H9 (cell line): ENCODE data around the gene VILL. TPM values are rescaled to one million over a fixed set of nuclear protein-coding genes. Genes with fewer than 3 reads are reported as not detected.

ENCODE experiments used
- DNase-seq: peaks from one replicate; pipeline ENCODE4 v3.0.0-alpha.2; 2017
- H2AFZ ChIP-seq: one replicate; pipeline ENCODE4 v1.6.1; 2013; ENCODE audit warnings: mild to moderate bottlenecking, low read length, control low read depth, moderate library complexity
- H2AK5ac ChIP-seq: 2 replicates; pipeline ENCODE4 v1.6.1; 2013; ENCODE audit warnings: low read length, control low read depth, mixed read lengths; ENCODE audit not compliant: insufficient read length
- H2BK120ac ChIP-seq: one replicate; pipeline ENCODE4 v1.6.1; 2013; ENCODE audit warnings: low read depth, mild to moderate bottlenecking, low read length, control low read depth, inconsistent platforms; ENCODE audit not compliant: poor library complexity, severe bottlenecking
- H2BK12ac ChIP-seq: 2 replicates; pipeline ENCODE4 v1.6.1; 2013; ENCODE audit warnings: low read length, control low read depth, mixed read lengths, low read depth; ENCODE audit not compliant: insufficient read length
- H2BK15ac ChIP-seq: 2 replicates; pipeline ENCODE4 v1.6.1; 2013; ENCODE audit warnings: low read depth, low read length, control low read depth
- H2BK20ac ChIP-seq: one replicate; pipeline ENCODE4 v1.6.1; 2013; ENCODE audit warnings: low read depth, mild to moderate bottlenecking, low read length, control low read depth, inconsistent platforms; ENCODE audit not compliant: poor library complexity, severe bottlenecking
- H2BK5ac ChIP-seq: 2 replicates; pipeline ENCODE4 v1.6.1; 2013; ENCODE audit warnings: low read length, control low read depth, mixed read lengths; ENCODE audit not compliant: insufficient read length
- H3K14ac ChIP-seq: 2 replicates; pipeline ENCODE4 v1.6.1; 2013; ENCODE audit warnings: low read length, control low read depth; ENCODE audit not compliant: insufficient read depth
- H3K18ac ChIP-seq: 2 replicates; pipeline ENCODE4 v1.6.1; 2013; ENCODE audit warnings: low read depth, mild to moderate bottlenecking, mixed read lengths, low read length, control low read depth; ENCODE audit not compliant: insufficient read length
- H3K23ac ChIP-seq: 2 replicates; pipeline ENCODE4 v1.6.1; 2013; ENCODE audit warnings: low read length, control low read depth, mixed read lengths, low read depth; ENCODE audit not compliant: insufficient read length
- H3K23me2 ChIP-seq: 2 replicates; pipeline ENCODE4 v1.6.1; 2013; ENCODE audit warnings: low read depth, mild to moderate bottlenecking, mixed read lengths, low read length, control low read depth; ENCODE audit not compliant: insufficient read length, poor library complexity, severe bottlenecking
- H3K27ac ChIP-seq: 2 replicates; pipeline ENCODE4 v1.5.1; 2013; ENCODE audit warnings: low read length, control low read depth, mixed read lengths, low read depth; ENCODE audit not compliant: insufficient read length
- H3K27me3 ChIP-seq: 2 replicates; pipeline ENCODE4 v1.6.1; 2013; ENCODE audit warnings: low read length, control low read depth, inconsistent platforms; ENCODE audit not compliant: insufficient read depth
- H3K4ac ChIP-seq: 2 replicates; pipeline ENCODE4 v1.6.1; 2013; ENCODE audit warnings: low read depth, mild to moderate bottlenecking, control low read depth, inconsistent platforms, low read length, moderate library complexity
- H3K4me1 ChIP-seq: 2 replicates; pipeline ENCODE4 v1.6.1; 2013; ENCODE audit warnings: low read length, control low read depth, inconsistent platforms; ENCODE audit not compliant: insufficient read depth
- H3K4me2 ChIP-seq: 2 replicates; pipeline ENCODE4 v1.6.1; 2013; ENCODE audit warnings: low read length, control low read depth, mixed read lengths; ENCODE audit not compliant: insufficient read length, insufficient read depth
- H3K56ac ChIP-seq: 2 replicates; pipeline ENCODE4 v1.6.1; 2013; ENCODE audit warnings: low read depth, mild to moderate bottlenecking, mixed read lengths, low read length, control low read depth; ENCODE audit not compliant: insufficient read length
- H3K79me1 ChIP-seq: 2 replicates; pipeline ENCODE4 v1.6.1; 2013; ENCODE audit warnings: low read depth, mild to moderate bottlenecking, moderate library complexity, low read length, control low read depth, inconsistent platforms; ENCODE audit not compliant: insufficient read depth, poor library complexity, severe bottlenecking
- H3K79me2 ChIP-seq: 2 replicates; pipeline ENCODE4 v1.6.1; 2013; ENCODE audit warnings: low read length, control low read depth, inconsistent platforms; ENCODE audit not compliant: insufficient read depth
- H3K9ac ChIP-seq: 2 replicates; pipeline ENCODE4 v1.6.1; 2013; ENCODE audit warnings: low read length, control low read depth, mixed read lengths; ENCODE audit not compliant: insufficient read length; ENCODE audit errors: extremely low read depth
- H3K9me3 ChIP-seq: one replicate; pipeline ENCODE4 v1.6.1; 2013; ENCODE audit warnings: low read depth, low read length, inconsistent platforms; ENCODE audit not compliant: control insufficient read depth
- H3T11ph ChIP-seq: one replicate; pipeline ENCODE4 v1.6.1; 2013; ENCODE audit warnings: mild to moderate bottlenecking, low read length, control low read depth, inconsistent platforms
- H4K20me1 ChIP-seq: one replicate; pipeline ENCODE4 v1.6.1; 2013; ENCODE audit not compliant: control insufficient read depth, insufficient read length, insufficient read depth
- H4K5ac ChIP-seq: 2 replicates; pipeline ENCODE4 v1.6.1; 2013; ENCODE audit warnings: low read depth, mild to moderate bottlenecking, mixed read lengths, low read length, control low read depth; ENCODE audit not compliant: insufficient read length
- H4K8ac ChIP-seq: replicated peaks from 2 replicates; pipeline ENCODE4 v1.6.1; 2013; ENCODE audit warnings: low read length, control low read depth, mixed read lengths, low read depth; ENCODE audit not compliant: insufficient read length
- H4K91ac ChIP-seq: 2 replicates; pipeline ENCODE4 v1.6.1; 2013; ENCODE audit warnings: low read depth, mild to moderate bottlenecking, moderate library complexity, mixed read lengths, low read length, control low read depth; ENCODE audit not compliant: insufficient read length
- H3K27ac Mint-ChIP-seq, 3 experiments: 2 replicates in 2 of 3; 3 replicates in 1 of 3; pipeline ENCODE4 v1.8.0; 2020 to 2021; ENCODE audit warnings: mixed read lengths in 3 of 3, mild to moderate bottlenecking in 1 of 3, moderate library complexity in 1 of 3
- H3K27me3 Mint-ChIP-seq: 2 replicates; pipeline ENCODE4 v1.8.0; 2021; ENCODE audit warnings: low read depth, mild to moderate bottlenecking, moderate library complexity, mixed read lengths
- H3K36me3 Mint-ChIP-seq, 3 experiments: 2 replicates in 2 of 3; 3 replicates in 1 of 3; pipeline ENCODE4 v1.8.0; 2020 to 2021; ENCODE audit warnings: low read depth in 3 of 3, mixed read lengths in 3 of 3; ENCODE audit not compliant: insufficient read depth in 1 of 3
- H3K4me1 Mint-ChIP-seq, 2 experiments: 2 replicates each; pipeline ENCODE4 v1.8.0; 2020; ENCODE audit warnings: mixed read lengths in 2 of 2
- H3K4me3 Mint-ChIP-seq, 2 experiments: 2 replicates in 1 of 2; 3 replicates in 1 of 2; pipeline ENCODE4 v1.8.0; 2020 to 2021; ENCODE audit warnings: mild to moderate bottlenecking in 2 of 2, mixed read lengths in 2 of 2, moderate library complexity in 1 of 2
- H3K9me3 Mint-ChIP-seq, 2 experiments: 2 replicates in 1 of 2; 3 replicates in 1 of 2; pipeline ENCODE4 v1.8.0; 2020; ENCODE audit warnings: mild to moderate bottlenecking in 2 of 2, mixed read lengths in 2 of 2, moderate library complexity in 1 of 2
- CTCF ChIP-seq: fragments of 200-600 bp; sonication (generic); conservative IDR thresholded peaks from 3 replicates; pipeline ENCODE4 v1.8.0; 2021; ENCODE audit warnings: antibody characterized with exemption, mild to moderate bottlenecking
- WGBS: extraction: QIAGEN DNeasy Blood & Tissue Kit; methylation state at CpG from one replicate; pipeline ENCODE4 v1.1.7; 2013; ENCODE audit warnings: missing lambda C conversion rate, low lambda C conversion rate, mixed read lengths; ENCODE audit not compliant: insufficient read length; ENCODE audit errors: extremely low coverage; 5-methylcytosine and 5-hydroxymethylcytosine counted together
- total RNA-seq: library from RNA; stranded (reverse); gene quantifications from 2 replicates; pipeline ENCODE4 v1.2.1, GENCODE V29; 2021

VILL gene
- total RNA-seq, 1 experiment from 2014 or later, result 3.2 TPM

- Histone ChIP-seq H3K56ac (no peak overlapping the region), H3T11ph (no peak overlapping the region), H4K91ac (no peak overlapping the region), H3K79me2 (no peaks in the 10 kb centered on the region), H2BK12ac (no peak overlapping the region), H2AFZ (no peak overlapping the region), H4K8ac (no peak overlapping the region), H2AK5ac (no peak overlapping the region), H3K4me2 (no peak overlapping the region), H3K9me3 (no peaks in the 10 kb centered on the region), H3K9ac (no peak overlapping the region), H4K5ac (no peak overlapping the region), H3K4ac (no peak overlapping the region), H3K14ac (no peak overlapping the region; the same call in 1 of the 2 replicates), H3K18ac (no peak overlapping the region), H3K23me2 (no peaks in the 10 kb centered on the region), H3K4me1 (peaks cover 16% of the 10 kb centered on the region), H3K23ac (no peak overlapping the region), H2BK5ac (no peak overlapping the region), H2BK120ac (no peak overlapping the region), H3K27ac (no peak overlapping the region), H3K79me1 (no peaks in the 10 kb centered on the region), H2BK20ac (no peak overlapping the region), H2BK15ac (no peak overlapping the region), H4K20me1 (no peaks in the 10 kb centered on the region), H3K27me3 (no peaks in the 10 kb centered on the region)
- no peak for TF ChIP-seq CTCF
- Mint-ChIP-seq H3K27ac (peak overlapping the region; percentile 68 to 89 (median 83)), H3K9me3 (no peaks in the 10 kb centered on the region), H3K36me3 (peaks cover 0 to 4% (median 3%) of the 10 kb centered on the region in 3 experiments; a peak in 4 of 7 replicates), H3K27me3 (no peaks in the 10 kb centered on the region), H3K4me1 (peaks cover 31 to 32% of the 10 kb centered on the region in 2 experiments), H3K4me3 (no peak overlapping the region)
- WGBS, result no CpG with 5 or more reads among the region's 7 CpGs
- no peak for DNase-seq
Measured at GRCh38 chr3:37957539-37957936, 33.0 kb upstream of the VILL start.
